ENCODE data around the gene ASCC1.

Gene ASCC1

GRCh38 chr10:72067463-72068125, 148.5 kb downstream of the ASCC1 start:
- DNase-seq (ENCODE audit: low read depth in 2 of 2) = no peak

GRCh38 chr10:72066318-72067284, 149.5 kb downstream of the ASCC1 start:
- no peak for DNase-seq (ENCODE audit: low read depth in 2 of 2)

GRCh38 chr10:72065439-72066025, 150.5 kb downstream of the ASCC1 start:
- DNase-seq (ENCODE audit: low read depth in 2 of 2) = no peak

GRCh38 chr10:72063703-72064391, 152.2 kb downstream of the ASCC1 start:
- no peak for DNase-seq (ENCODE audit: low read depth in 2 of 2)

- DNase-seq (ENCODE audit: low read depth in 2 of 2) = no peak
Observed at GRCh38 chr10:72062832-72063702, 153.0 kb downstream of the ASCC1 start.

GRCh38 chr10:72062382-72062781, 153.7 kb downstream of the ASCC1 start:
- DNase-seq (ENCODE audit: low read depth in 2 of 2) = no peak

- DNase-seq (ENCODE audit: low read depth in 2 of 2) = no peak
Observed at GRCh38 chr10:72061930-72062329, 154.1 kb downstream of the ASCC1 start.

- no peak for DNase-seq (ENCODE audit: low read depth in 2 of 2)
Observed at GRCh38 chr10:72061491-72061890, 154.6 kb downstream of the ASCC1 start.

- DNase-seq (ENCODE audit: low read depth in 2 of 2) = no peak
Observed at GRCh38 chr10:72059843-72060822, 155.9 kb downstream of the ASCC1 start.

- DNase-seq (ENCODE audit: low read depth in 2 of 2) = peak in 1 of 2 donors; percentile 25
Observed at GRCh38 chr10:72058989-72059842, 156.9 kb downstream of the ASCC1 start.

- DNase-seq (ENCODE audit: low read depth in 2 of 2) = no peak
Observed at GRCh38 chr10:72058347-72058898, 157.7 kb downstream of the ASCC1 start.

- no peak for DNase-seq (ENCODE audit: low read depth in 2 of 2)
Observed at GRCh38 chr10:72056932-72057751, 158.9 kb downstream of the ASCC1 start.

GRCh38 chr10:72056113-72056512, 160.0 kb downstream of the ASCC1 start:
- DNase-seq (ENCODE audit: low read depth in 2 of 2) = no peak

- DNase-seq (ENCODE audit: low read depth in 2 of 2) = no peak
Observed at GRCh38 chr10:72053690-72054089, 162.4 kb downstream of the ASCC1 start.

- no peak for DNase-seq (ENCODE audit: low read depth in 2 of 2)
Observed at GRCh38 chr10:72050873-72051272, 165.2 kb downstream of the ASCC1 start.

GRCh38 chr10:72049969-72050781, 165.9 kb downstream of the ASCC1 start:
- DNase-seq (ENCODE audit: low read depth in 2 of 2) = no peak

- DNase-seq (ENCODE audit: low read depth in 2 of 2) = no peak
Observed at GRCh38 chr10:72049472-72049871, 166.6 kb downstream of the ASCC1 start.

Data from activated CD4-positive, alpha-beta T cell treated with anti-CD3 and anti-CD28 coated beads for 24 hours (primary cell).